ACC112 (cell line): ENCODE data around the gene LLGL1.
A peak's percentile ranks its signal among the peaks of the same experiment; 100 is the strongest.

Experiments used
- H2AFZ ChIP-seq: fragments of 200-600 bp; sonication (generic); one replicate; pipeline ENCODE4 v1.6.0; 2017; ENCODE audit warnings: antibody characterized with exemption, low read length; ENCODE audit not compliant: unreplicated experiment
- H3K27ac ChIP-seq: fragments of 200-600 bp; sonication (generic); 2 replicates; pipeline ENCODE4 v1.5.1; 2014; ENCODE audit warnings: low read depth, mild to moderate bottlenecking, antibody characterized with exemption, low read length, moderate library complexity
- H3K27me3 ChIP-seq: fragments of 200-600 bp; sonication (generic); 2 replicates; pipeline ENCODE4 v1.6.1; 2014; ENCODE audit warnings: mild to moderate bottlenecking, antibody characterized with exemption, low read length, moderate library complexity, mixed read lengths; ENCODE audit not compliant: insufficient read depth
- H3K36me3 ChIP-seq: fragments of 200-600 bp; sonication (generic); 2 replicates; pipeline ENCODE4 v1.6.1; 2016; ENCODE audit warnings: mild to moderate bottlenecking, antibody characterized with exemption, low read length, moderate library complexity, mixed read lengths; ENCODE audit not compliant: insufficient read depth
- H3K4me1 ChIP-seq: fragments of 200-600 bp; sonication (generic); one replicate; pipeline ENCODE4 v1.6.1; 2016; ENCODE audit warnings: low read length, mixed read lengths; ENCODE audit not compliant: insufficient read depth, unreplicated experiment, control insufficient read depth
- H3K4me3 ChIP-seq: fragments of 200-600 bp; sonication (generic); 2 replicates; pipeline ENCODE4 v1.5.1; 2014; ENCODE audit warnings: mild to moderate bottlenecking, low read depth, low read length
- H3K79me2 ChIP-seq: fragments of 200-600 bp; sonication (generic); one replicate; pipeline ENCODE4 v1.6.0; 2016; ENCODE audit warnings: low read length; ENCODE audit not compliant: control insufficient read depth, unreplicated experiment, insufficient read depth

Gene LLGL1

DNA sequence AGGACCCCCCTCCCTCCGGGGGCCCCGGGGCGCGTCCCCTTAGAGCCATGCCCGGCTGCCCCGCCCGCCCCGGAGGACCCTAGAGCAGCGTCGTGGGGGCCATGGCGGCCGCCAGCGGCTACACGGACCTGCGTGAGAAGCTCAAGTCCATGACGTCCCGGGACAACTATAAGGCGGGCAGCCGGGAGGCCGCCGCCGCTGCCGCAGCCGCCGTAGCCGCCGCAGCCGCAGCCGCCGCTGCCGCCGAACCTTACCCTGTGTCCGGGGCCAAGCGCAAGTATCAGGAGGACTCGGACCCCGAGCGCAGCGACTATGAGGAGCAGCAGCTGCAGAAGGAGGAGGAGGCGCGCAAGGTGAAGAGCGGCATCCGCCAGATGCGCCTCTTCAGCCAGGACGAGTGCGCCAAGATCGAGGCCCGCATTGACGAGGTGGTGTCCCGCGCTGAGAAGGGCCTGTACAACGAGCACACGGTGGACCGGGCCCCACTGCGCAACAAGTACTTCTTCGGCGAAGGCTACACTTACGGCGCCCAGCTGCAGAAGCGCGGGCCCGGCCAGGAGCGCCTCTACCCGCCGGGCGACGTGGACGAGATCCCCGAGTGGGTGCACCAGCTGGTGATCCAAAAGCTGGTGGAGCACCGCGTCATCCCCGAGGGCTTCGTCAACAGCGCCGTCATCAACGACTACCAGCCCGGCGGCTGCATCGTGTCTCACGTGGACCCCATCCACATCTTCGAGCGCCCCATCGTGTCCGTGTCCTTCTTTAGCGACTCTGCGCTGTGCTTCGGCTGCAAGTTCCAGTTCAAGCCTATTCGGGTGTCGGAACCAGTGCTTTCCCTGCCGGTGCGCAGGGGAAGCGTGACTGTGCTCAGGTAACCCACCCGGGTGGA, 41.0 kb upstream of the LLGL1 start:
- Histone ChIP-seq H2AFZ (no peak overlapping the region), H3K4me1 (peaks cover 46% of the 10 kb centered on the region), H3K27ac (peak overlapping the region; percentile 96), H3K4me3 (peak overlapping the region; percentile 99), H3K36me3 (peaks cover 3% of the 10 kb centered on the region; the same call in 1 of the 2 replicates), H3K27me3 (no peaks in the 10 kb centered on the region), H3K79me2 (peaks cover 56% of the 10 kb centered on the region)

DNA sequence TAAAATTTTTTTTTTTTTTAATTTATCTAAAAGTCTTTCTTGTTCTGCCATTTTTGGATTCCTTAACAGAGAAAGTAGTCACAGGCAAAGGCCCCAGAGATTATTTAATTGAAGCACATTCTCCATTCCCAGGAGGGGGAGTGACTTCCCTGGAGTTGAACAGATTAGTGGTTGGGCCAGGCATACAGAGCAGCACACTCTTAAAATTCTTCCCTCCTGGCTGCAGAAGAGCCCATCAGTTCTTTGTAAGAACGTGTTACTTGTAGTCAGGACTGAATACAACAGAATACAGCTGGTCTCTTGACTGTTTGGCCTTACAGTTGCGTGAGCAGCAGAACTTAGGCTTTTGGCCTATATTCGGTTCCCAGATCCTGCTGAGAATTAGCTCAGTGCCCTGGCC, 40.0 kb upstream of the LLGL1 start:
- Histone ChIP-seq H3K4me3 (peak overlapping the region; percentile 99), H3K36me3 (peaks cover 7% of the 10 kb centered on the region; the same call in 1 of the 2 replicates), H2AFZ (no peak overlapping the region), H3K27me3 (no peaks in the 10 kb centered on the region), H3K4me1 (peaks cover 54% of the 10 kb centered on the region), H3K27ac (peak overlapping the region; percentile 96), H3K79me2 (peaks cover 65% of the 10 kb centered on the region)

DNA sequence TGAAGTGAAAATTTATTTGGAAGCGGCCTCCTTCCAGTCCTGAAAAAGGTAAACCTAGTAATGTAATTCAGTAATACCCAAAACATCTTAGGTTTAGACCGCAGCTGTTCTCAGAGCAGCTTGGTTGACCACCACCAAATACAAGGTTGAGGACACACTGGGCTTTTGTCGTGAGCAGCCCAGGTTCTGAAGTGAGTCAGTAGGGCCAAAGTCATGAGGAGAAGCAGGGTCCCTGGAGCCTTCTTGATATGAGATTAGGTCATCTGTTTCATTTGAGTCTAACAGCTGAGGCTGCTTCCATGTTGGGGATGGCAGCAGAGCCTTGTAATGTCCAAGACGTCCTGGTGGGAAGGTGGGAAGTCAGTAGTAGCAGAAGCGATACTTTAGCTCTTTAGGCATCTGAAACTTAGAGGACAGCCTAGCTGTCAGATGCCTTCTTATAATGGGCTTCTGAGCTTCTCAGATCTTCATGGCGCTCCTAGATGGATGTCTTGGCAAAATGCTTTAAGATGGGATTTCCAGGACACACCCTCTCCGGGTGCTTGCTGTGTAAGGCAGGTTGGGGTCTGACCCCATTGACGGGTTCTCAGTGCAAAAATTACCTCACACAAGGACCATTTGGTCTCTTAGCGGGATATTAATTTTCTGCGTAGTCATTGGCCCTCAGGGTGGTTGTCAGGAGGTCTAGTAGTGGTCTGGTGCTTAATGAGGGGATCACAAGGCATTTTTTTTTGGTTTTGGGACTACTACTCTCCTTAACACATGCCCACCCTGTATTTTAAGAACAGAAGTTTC, 39.4 kb upstream of the LLGL1 start:
- Histone ChIP-seq H3K36me3 (peaks cover 7% of the 10 kb centered on the region; the same call in 1 of the 2 replicates), H3K4me1 (peaks cover 59% of the 10 kb centered on the region), H3K27ac (peak overlapping the region; percentile 96), H3K79me2 (peaks cover 72% of the 10 kb centered on the region), H3K4me3 (peak overlapping the region; percentile 99), H2AFZ (no peak overlapping the region), H3K27me3 (no peaks in the 10 kb centered on the region)

GRCh38 chr17:18186627-18186982, 38.8 kb upstream of the LLGL1 start:
- peaks cover 77% of the 10 kb centered on the region for H3K79me2 ChIP-seq
- peak overlapping the region; percentile 96 for H3K27ac ChIP-seq
- H2AFZ ChIP-seq = no peak overlapping the region
- no peaks in the 10 kb centered on the region for H3K27me3 ChIP-seq
- H3K36me3 ChIP-seq = peaks cover 7% of the 10 kb centered on the region; the same call in 1 of the 2 replicates
- peaks cover 56% of the 10 kb centered on the region for H3K4me1 ChIP-seq
- H3K4me3 ChIP-seq = peak overlapping the region; percentile 99

DNA sequence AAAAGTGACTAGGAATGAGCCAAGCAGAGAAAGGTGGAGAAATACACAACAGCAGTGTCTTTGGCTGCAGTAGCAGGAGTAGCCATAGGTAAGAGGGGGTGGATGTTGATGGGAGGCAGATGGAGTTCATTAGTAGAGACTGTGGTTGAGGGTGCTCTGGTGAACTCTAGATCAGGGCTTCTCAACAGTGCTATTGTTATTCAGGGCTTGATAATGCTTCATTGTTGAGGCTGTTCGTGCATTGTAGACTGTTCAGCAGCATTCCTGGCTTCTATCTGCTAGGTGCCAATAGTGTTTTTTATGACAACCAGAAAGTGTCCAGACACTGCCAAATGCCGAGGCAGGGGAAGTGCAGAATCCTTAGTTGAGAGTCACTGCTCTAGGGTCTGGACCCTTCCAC, 38.2 kb upstream of the LLGL1 start:
- Histone ChIP-seq H3K27me3 (no peaks in the 10 kb centered on the region), H3K4me3 (peak overlapping the region; percentile 99), H3K36me3 (peaks cover 7% of the 10 kb centered on the region; the same call in 1 of the 2 replicates), H3K4me1 (peaks cover 50% of the 10 kb centered on the region), H3K79me2 (peaks cover 84% of the 10 kb centered on the region), H3K27ac (peak overlapping the region; percentile 96), H2AFZ (no peak overlapping the region)

DNA sequence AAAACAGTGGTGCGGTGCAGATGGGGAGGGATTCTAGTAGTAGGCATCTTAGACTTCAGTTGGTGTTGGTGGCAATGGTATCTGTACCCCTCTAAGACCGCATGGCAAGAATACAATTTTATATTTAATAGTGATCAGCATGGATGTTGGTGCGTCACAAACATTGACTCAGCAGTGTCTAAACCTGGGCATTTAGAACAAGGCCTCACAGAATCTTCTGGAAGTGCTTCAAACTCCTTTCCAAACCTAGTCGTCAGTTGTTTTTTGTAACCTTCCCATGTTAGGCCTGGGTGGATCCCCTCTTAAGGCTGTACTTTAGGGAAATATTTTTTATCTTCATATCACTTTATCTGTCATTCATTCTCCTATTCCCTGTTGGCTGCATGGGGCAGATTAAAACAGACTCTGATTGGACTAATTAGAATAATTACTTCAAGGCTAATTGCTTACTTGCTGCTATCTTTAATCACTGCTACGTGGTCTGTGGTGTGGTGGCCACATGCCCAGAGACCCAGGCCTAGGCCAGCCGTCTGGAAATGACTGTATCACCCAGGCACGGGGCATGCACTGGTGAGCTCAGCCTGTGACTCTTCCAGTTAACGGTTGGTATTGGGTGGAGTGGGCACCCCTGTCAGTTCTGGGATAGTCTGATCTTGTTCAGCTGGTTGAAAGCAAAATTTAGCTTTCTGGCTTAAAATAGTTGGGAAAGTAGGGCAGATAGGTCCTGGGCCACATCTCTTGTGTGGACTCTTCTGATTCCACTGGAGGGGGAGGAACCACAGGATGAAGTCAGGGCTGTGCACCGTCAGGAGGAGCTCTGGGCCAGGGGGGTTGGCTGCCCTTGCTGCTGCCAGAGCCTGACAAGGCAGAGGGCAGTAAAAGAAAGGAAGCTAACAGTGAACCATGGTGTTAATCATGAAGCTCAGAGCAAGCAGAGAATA, 37.3 kb upstream of the LLGL1 start:
- Histone ChIP-seq H3K79me2 (peaks cover 92% of the 10 kb centered on the region), H3K4me1 (peaks cover 47% of the 10 kb centered on the region), H3K27ac (peak overlapping the region; percentile 96), H2AFZ (no peak overlapping the region), H3K4me3 (peak overlapping the region; percentile 99), H3K27me3 (no peaks in the 10 kb centered on the region), H3K36me3 (peaks cover 7% of the 10 kb centered on the region; the same call in 1 of the 2 replicates)

- peak overlapping the region; percentile 39; the same call in 1 of the 2 replicates for H3K4me3 ChIP-seq
- peak overlapping the region; percentile 17; the same call in 1 of the 2 replicates for H3K27ac ChIP-seq
- no peak overlapping the region for H2AFZ ChIP-seq
- H3K27me3 ChIP-seq = no peaks in the 10 kb centered on the region
- peaks cover 47% of the 10 kb centered on the region for H3K4me1 ChIP-seq
- peaks cover 95% of the 10 kb centered on the region for H3K79me2 ChIP-seq
- peaks cover 7% of the 10 kb centered on the region; the same call in 1 of the 2 replicates for H3K36me3 ChIP-seq
Observed at GRCh38 chr17:18190628-18191235, 34.7 kb upstream of the LLGL1 start.

DNA sequence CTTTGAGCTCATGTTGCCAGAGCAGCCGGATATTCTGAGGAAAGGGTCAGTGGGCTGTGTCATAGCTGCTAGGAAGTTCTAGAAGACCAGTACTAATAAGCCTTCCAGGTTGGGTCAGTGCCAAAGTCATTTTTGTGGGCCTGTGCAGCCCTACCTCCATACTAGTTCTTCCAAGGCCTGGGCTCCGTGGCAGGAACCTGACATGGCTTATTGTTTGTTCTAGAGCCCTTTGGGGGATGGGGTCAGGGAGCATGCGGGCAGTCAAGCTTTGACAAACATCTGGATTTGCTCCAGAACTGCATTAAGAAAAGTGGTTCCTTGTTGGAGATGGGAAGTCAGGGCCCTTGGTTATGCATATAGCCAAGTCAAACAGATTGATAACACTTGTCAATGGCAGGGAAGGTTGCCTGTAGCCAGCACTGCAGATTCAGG, 34.2 kb upstream of the LLGL1 start:
- peak overlapping the region; percentile 39; the same call in 1 of the 2 replicates for H3K4me3 ChIP-seq
- peaks cover 11% of the 10 kb centered on the region; the same call in 1 of the 2 replicates for H3K36me3 ChIP-seq
- peaks cover 95% of the 10 kb centered on the region for H3K79me2 ChIP-seq
- H2AFZ ChIP-seq = no peak overlapping the region
- peaks cover 42% of the 10 kb centered on the region for H3K4me1 ChIP-seq
- H3K27me3 ChIP-seq = no peaks in the 10 kb centered on the region
- H3K27ac ChIP-seq = peak overlapping the region; percentile 17; the same call in 1 of the 2 replicates

DNA sequence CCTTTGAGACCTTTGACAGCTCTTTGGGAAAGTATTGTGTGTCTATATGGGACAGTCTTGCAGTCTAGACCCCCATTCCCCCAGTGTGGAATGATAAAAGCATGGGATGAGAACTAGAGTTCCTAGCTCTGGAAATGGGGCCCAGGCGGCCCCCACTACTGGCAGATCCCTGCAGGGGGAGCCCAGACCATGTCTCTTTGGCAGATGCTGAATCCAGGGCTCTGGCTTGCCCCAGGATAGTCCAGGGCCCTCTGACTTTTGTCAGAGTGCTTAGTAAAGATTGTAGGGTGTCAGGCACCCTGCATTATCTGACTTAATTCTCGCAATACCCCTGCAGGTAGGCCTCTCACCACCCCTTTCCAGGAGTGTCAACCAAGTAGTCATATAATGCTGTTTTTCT, 33.5 kb upstream of the LLGL1 start:
- Histone ChIP-seq H3K27ac (no peak overlapping the region), H3K79me2 (peaks cover 94% of the 10 kb centered on the region), H3K4me3 (no peak overlapping the region), H3K4me1 (peaks cover 37% of the 10 kb centered on the region), H3K36me3 (peaks cover 15% of the 10 kb centered on the region; the same call in 1 of the 2 replicates), H2AFZ (no peak overlapping the region), H3K27me3 (no peaks in the 10 kb centered on the region)
